Measurements from ENCODE around the gene MAN1B1. TPM values are rescaled to one million over a fixed set of nuclear protein-coding genes. Genes with fewer than 3 reads are reported as not detected.

The MAN1B1 gene
- total and polyA plus RNA-seq, 2 of the 8 experiments (the other 6 are each of a cell fraction or from before 2014, with no cell fraction given) = 33.7 to 36.3 TPM

DNA sequence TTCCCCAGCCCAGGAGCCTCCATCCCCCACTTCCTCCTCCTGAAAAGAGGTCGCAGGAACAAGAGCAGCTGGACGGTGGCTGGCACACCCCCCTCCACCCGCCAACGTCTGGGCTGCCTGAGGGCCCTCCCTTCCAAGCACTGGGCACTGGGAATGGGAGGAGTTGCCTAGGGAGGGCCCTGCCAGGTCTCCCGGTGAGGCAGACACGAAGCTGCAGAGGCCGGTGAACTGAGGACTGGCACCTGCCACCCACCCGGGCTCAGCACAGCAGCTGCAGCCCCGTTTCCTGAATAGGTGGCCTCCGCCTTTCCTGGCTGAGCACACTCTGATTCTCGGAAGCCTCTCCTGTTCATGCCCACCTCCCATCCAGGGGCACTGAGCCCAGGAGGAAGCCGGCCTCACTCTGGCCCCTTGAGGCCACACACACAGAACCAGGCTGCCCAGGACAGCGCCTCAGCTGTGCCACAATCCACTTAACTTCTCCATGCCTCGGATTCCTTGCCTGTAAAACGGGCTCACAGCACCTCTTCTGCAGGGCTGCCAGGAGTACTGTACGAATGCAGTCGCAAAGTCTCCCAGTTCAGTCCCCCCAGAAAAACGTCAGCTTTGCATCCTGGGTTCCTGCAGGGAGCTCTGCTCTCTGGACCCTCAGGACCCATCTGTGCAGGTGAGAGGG, 42.1 kb upstream of the MAN1B1 start (continued):
- TF ChIP-seq, protein P1, sequence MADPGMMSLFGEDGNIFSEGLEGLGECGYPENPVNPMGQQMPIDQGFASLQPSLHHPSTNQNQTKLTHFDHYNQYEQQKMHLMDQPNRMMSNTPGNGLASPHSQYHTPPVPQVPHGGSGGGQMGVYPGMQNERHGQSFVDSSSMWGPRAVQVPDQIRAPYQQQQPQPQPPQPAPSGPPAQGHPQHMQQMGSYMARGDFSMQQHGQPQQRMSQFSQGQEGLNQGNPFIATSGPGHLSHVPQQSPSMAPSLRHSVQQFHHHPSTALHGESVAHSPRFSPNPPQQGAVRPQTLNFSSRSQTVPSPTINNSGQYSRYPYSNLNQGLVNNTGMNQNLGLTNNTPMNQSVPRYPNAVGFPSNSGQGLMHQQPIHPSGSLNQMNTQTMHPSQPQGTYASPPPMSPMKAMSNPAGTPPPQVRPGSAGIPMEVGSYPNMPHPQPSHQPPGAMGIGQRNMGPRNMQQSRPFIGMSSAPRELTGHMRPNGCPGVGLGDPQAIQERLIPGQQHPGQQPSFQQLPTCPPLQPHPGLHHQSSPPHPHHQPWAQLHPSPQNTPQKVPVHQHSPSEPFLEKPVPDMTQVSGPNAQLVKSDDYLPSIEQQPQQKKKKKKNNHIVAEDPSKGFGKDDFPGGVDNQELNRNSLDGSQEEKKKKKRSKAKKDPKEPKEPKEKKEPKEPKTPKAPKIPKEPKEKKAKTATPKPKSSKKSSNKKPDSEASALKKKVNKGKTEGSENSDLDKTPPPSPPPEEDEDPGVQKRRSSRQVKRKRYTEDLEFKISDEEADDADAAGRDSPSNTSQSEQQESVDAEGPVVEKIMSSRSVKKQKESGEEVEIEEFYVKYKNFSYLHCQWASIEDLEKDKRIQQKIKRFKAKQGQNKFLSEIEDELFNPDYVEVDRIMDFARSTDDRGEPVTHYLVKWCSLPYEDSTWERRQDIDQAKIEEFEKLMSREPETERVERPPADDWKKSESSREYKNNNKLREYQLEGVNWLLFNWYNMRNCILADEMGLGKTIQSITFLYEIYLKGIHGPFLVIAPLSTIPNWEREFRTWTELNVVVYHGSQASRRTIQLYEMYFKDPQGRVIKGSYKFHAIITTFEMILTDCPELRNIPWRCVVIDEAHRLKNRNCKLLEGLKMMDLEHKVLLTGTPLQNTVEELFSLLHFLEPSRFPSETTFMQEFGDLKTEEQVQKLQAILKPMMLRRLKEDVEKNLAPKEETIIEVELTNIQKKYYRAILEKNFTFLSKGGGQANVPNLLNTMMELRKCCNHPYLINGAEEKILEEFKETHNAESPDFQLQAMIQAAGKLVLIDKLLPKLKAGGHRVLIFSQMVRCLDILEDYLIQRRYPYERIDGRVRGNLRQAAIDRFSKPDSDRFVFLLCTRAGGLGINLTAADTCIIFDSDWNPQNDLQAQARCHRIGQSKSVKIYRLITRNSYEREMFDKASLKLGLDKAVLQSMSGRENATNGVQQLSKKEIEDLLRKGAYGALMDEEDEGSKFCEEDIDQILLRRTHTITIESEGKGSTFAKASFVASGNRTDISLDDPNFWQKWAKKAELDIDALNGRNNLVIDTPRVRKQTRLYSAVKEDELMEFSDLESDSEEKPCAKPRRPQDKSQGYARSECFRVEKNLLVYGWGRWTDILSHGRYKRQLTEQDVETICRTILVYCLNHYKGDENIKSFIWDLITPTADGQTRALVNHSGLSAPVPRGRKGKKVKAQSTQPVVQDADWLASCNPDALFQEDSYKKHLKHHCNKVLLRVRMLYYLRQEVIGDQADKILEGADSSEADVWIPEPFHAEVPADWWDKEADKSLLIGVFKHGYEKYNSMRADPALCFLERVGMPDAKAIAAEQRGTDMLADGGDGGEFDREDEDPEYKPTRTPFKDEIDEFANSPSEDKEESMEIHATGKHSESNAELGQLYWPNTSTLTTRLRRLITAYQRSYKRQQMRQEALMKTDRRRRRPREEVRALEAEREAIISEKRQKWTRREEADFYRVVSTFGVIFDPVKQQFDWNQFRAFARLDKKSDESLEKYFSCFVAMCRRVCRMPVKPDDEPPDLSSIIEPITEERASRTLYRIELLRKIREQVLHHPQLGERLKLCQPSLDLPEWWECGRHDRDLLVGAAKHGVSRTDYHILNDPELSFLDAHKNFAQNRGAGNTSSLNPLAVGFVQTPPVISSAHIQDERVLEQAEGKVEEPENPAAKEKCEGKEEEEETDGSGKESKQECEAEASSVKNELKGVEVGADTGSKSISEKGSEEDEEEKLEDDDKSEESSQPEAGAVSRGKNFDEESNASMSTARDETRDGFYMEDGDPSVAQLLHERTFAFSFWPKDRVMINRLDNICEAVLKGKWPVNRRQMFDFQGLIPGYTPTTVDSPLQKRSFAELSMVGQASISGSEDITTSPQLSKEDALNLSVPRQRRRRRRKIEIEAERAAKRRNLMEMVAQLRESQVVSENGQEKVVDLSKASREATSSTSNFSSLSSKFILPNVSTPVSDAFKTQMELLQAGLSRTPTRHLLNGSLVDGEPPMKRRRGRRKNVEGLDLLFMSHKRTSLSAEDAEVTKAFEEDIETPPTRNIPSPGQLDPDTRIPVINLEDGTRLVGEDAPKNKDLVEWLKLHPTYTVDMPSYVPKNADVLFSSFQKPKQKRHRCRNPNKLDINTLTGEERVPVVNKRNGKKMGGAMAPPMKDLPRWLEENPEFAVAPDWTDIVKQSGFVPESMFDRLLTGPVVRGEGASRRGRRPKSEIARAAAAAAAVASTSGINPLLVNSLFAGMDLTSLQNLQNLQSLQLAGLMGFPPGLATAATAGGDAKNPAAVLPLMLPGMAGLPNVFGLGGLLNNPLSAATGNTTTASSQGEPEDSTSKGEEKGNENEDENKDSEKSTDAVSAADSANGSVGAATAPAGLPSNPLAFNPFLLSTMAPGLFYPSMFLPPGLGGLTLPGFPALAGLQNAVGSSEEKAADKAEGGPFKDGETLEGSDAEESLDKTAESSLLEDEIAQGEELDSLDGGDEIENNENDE (IDR thresholded peaks at IDR 0.05; ENCODE audit: insufficient replicate concordance, low read length) = no peak
- no peak for TF ChIP-seq SP2 (IDR thresholded peaks at IDR 0.05; ENCODE audit: low read length)
- TF ChIP-seq, protein P2, sequence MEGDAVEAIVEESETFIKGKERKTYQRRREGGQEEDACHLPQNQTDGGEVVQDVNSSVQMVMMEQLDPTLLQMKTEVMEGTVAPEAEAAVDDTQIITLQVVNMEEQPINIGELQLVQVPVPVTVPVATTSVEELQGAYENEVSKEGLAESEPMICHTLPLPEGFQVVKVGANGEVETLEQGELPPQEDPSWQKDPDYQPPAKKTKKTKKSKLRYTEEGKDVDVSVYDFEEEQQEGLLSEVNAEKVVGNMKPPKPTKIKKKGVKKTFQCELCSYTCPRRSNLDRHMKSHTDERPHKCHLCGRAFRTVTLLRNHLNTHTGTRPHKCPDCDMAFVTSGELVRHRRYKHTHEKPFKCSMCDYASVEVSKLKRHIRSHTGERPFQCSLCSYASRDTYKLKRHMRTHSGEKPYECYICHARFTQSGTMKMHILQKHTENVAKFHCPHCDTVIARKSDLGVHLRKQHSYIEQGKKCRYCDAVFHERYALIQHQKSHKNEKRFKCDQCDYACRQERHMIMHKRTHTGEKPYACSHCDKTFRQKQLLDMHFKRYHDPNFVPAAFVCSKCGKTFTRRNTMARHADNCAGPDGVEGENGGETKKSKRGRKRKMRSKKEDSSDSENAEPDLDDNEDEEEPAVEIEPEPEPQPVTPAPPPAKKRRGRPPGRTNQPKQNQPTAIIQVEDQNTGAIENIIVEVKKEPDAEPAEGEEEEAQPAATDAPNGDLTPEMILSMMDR (IDR thresholded peaks at IDR 0.05; ENCODE audit: control extremely low read depth in 1 of 3, insufficient read depth in 1 of 3, low read depth in 1 of 3, low read length in 3 of 3) = no peak
- TF ChIP-seq JUND (IDR thresholded peaks at IDR 0.05; ENCODE audit: low read length) = no peak
- no peak for TF ChIP-seq RFX5 (IDR thresholded peaks at IDR 0.05; ENCODE audit: borderline replicate concordance, low read depth, low read length)
- TF ChIP-seq EZH2 (IDR thresholded peaks at IDR 0.05; ENCODE audit: low read depth, low read length, severe bottlenecking) = no peak
